GM12878 (cell line): Measurements from ENCODE around the gene BOD1L1. TPM values are rescaled to one million over a fixed set of nuclear protein-coding genes. Genes with fewer than 3 reads are reported as not detected.

Experiments
- CREB1 ChIP-seq: IDR thresholded peaks from 2 replicates; pipeline ENCODE4 v1.6.1; 2012; ENCODE audit warnings: low read depth, mild to moderate bottlenecking, inconsistent platforms
- EP300 ChIP-seq, 2 experiments: fragments of 150-350 bp in 1 of 2; IDR thresholded peaks; 2 replicates each; pipeline ENCODE4 v1.6.1; 2011 to 2012; ENCODE audit warnings: low read depth in 2 of 2, low read length in 2 of 2, borderline replicate concordance in 1 of 2, improper control_type of control experiment in 1 of 2, inconsistent platforms in 1 of 2; ENCODE audit not compliant: control insufficient read depth in 1 of 2
- IRF4 ChIP-seq: IDR thresholded peaks from 2 replicates; pipeline ENCODE4 v1.6.1; 2011; ENCODE audit warnings: low read depth, low read length
- MTA2 ChIP-seq: fragments of 450-650 bp; IDR thresholded peaks from 2 replicates; pipeline ENCODE4 v1.6.1; 2016; ENCODE audit warnings: low read depth, mild to moderate bottlenecking, moderate library complexity
- MXI1 ChIP-seq: fragments of 150-350 bp; IDR thresholded peaks from 2 replicates; pipeline ENCODE4 v1.6.1; 2011; ENCODE audit warnings: low read depth, mild to moderate bottlenecking, inconsistent platforms, low read length, improper control_type of control experiment
- MYC ChIP-seq: IDR thresholded peaks from 2 replicates; pipeline ENCODE4 v1.6.1; 2011; ENCODE audit warnings: mild to moderate bottlenecking, low read length, moderate library complexity, inconsistent platforms; ENCODE audit not compliant: insufficient read depth, insufficient replicate concordance, insufficient read length, severe bottlenecking
- PRDM15 ChIP-seq: fragments of 450-650 bp; formaldehyde crosslinking; IDR thresholded peaks from 2 replicates; pipeline ENCODE4 v1.4.0; 2020; ENCODE audit warnings: mild to moderate bottlenecking, moderate library complexity
- RAD21 ChIP-seq: IDR thresholded peaks from 2 replicates; pipeline ENCODE4 v1.6.1; 2011; ENCODE audit warnings: mild to moderate bottlenecking, low read depth, low read length, moderate library complexity; ENCODE audit not compliant: insufficient read depth
- RB1 ChIP-seq: fragments of 450-650 bp; formaldehyde crosslinking; IDR thresholded peaks from 2 replicates; pipeline ENCODE4 v1.6.1; 2017; ENCODE audit warnings: mild to moderate bottlenecking, borderline replicate concordance
- RELB ChIP-seq: fragments of 450-650 bp; IDR thresholded peaks from 2 replicates; pipeline ENCODE4 v1.6.1; 2017; ENCODE audit warnings: low read depth, mild to moderate bottlenecking, moderate library complexity
- SRF ChIP-seq, 2 experiments: IDR thresholded peaks; 2 replicates each; pipeline ENCODE4 v1.6.1; 2011; ENCODE audit warnings: low read depth in 2 of 2, low read length in 2 of 2, mild to moderate bottlenecking in 1 of 2, moderate library complexity in 1 of 2
- TARDBP ChIP-seq: IDR thresholded peaks from 2 replicates; pipeline ENCODE4 v1.6.1; 2016; ENCODE audit warnings: borderline replicate concordance
- TCF12 ChIP-seq: IDR thresholded peaks from 2 replicates; pipeline ENCODE4 v1.6.1; 2011; ENCODE audit warnings: low read depth, mild to moderate bottlenecking, low read length
- TCF7 ChIP-seq: IDR thresholded peaks from 2 replicates; pipeline ENCODE4 v1.6.1; 2014; ENCODE audit warnings: antibody characterized with exemption, borderline replicate concordance
- WRNIP1 ChIP-seq: IDR thresholded peaks from 2 replicates; pipeline ENCODE4 v1.6.1; 2011; ENCODE audit warnings: low read depth, low read length, improper control_type of control experiment, borderline replicate concordance
- ZNF622 ChIP-seq: fragments of 450-650 bp; IDR thresholded peaks from 2 replicates; pipeline ENCODE4 v1.6.1; 2017; ENCODE audit warnings: mild to moderate bottlenecking, inconsistent platforms
- polyA plus RNA-seq, 11 experiments: library from polyadenylated mRNA; depleted of rRNA in 4 of 11; unstranded in 6 of 11; stranded (reverse) in 5 of 11; fragments of >200 nt; fragmentation: Nextera tagmentation in 4 of 11; fragmentation: Illumina TruSeq in 1 of 11; extraction: Ambion mirVana in 4 of 11; extraction: Trizol in 1 of 11; gene quantifications; 1 replicate in 1 of 11; 2 replicates in 10 of 11; pipeline versions ENCODE4 v1.2.1 to v1.2.3, GENCODE V29; 2011 to 2016; ENCODE audit warnings: inconsistent platforms in 2 of 11, missing spikeins in 2 of 11, low read depth in 1 of 11
- total RNA-seq, 4 experiments: library from RNA; depleted of rRNA in 3 of 4; stranded (reverse); fragments of >200 nt in 3 of 4; fragmentation: Illumina TruSeq in 1 of 4; extraction: Trizol in 1 of 4; gene quantifications; 2 replicates each; pipeline versions ENCODE4 v1.2.1 to v1.2.3, GENCODE V29; 2013 to 2021

Gene BOD1L1
- total and polyA plus RNA-seq, 10 of the 15 experiments (the other 5 are each of a cell fraction or from before 2014, with no cell fraction given) = 6.8 to 41.6 (median 24.3) TPM

- TF ChIP-seq PRDM15 (CRISPR knock-in tag) = no peak
- no peak for TF ChIP-seq ZNF622
- no peak for TF ChIP-seq SRF (IDR thresholded peaks at IDR 0.05; ENCODE audit: low read depth in 2 of 2, low read length in 2 of 2)
- TF ChIP-seq RELB = 0 out of 2 replicates have a peak, but pooled peaks have one; percentile 17
- TF ChIP-seq RAD21 = peak; percentile 96
- no peak for TF ChIP-seq TCF7
- no peak for TF ChIP-seq EP300 (IDR thresholded peaks at IDR 0.05; ENCODE audit: borderline replicate concordance in 1 of 2, control insufficient read depth in 1 of 2, low read depth in 2 of 2, low read length in 2 of 2)
- TF ChIP-seq MXI1 = peak; percentile 66; the same call in 1 of the 2 replicates
- no peak for TF ChIP-seq MTA2
- 0 out of 2 replicates have a peak, but pooled peaks have one; percentile 30 for TF ChIP-seq WRNIP1
- peak; percentile 72 for TF ChIP-seq IRF4
- no peak for TF ChIP-seq MYC
- no peak for TF ChIP-seq TCF12
- TF ChIP-seq TARDBP = no peak
- 0 out of 2 replicates have a peak, but pooled peaks have one; percentile 32 for TF ChIP-seq CREB1
- TF ChIP-seq RB1 = peak; percentile 75; the same call in 1 of the 2 replicates
- TF ChIP-seq, all 136 proteins: peak for 24
Observed at GRCh38 chr4:13548984-13549546, 78.5 kb downstream of the BOD1L1 start (continued).
